ENCODE results near the gene RTL1.

DNA sequence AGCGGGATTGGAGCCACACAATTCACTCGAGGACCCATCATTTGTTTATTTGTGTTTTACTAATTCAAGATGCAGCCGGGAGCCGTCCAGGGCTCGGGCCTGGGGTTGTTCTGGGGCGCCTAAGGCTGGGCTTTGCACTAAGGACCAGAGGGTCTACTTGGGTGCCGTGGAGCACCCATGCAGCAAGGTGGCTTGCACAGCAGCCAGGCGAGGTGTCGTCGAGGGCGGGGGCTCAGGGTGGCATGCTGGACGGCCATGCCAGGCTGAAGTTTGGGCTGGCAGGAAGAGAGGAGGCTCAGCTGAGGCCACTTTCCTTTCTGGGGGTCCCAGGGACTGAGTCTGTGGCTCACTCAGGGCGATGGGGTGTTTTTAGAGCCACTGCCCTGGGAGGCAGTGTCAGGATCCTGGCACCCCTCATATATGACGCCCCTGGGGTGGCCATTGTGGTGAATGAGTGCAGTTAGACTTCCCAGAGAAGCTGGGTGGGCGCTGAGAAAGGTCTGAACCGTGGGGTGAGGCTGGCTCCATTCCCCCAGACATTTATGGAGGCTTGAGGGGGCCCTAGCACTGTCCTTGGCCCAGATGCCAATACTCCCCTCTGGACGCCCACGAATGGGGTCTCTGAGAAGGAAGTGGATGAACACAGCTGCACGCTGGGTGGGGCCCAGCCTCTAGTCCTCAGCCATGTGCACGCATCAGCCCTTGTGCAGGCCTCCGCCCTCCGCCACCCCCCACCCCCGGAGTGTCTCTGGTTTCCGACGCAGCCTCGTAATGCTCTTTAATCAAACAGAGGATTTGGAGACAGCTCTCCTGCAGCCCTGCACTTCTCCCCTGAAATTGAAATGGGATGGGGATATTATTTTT, 66.3 kb downstream of the RTL1 start:
- no peak for TF ChIP-seq POLR2AphosphoS5 (IDR thresholded peaks at IDR 0.05; ENCODE audit: low read depth, low read length)
- TF ChIP-seq, protein P1, sequence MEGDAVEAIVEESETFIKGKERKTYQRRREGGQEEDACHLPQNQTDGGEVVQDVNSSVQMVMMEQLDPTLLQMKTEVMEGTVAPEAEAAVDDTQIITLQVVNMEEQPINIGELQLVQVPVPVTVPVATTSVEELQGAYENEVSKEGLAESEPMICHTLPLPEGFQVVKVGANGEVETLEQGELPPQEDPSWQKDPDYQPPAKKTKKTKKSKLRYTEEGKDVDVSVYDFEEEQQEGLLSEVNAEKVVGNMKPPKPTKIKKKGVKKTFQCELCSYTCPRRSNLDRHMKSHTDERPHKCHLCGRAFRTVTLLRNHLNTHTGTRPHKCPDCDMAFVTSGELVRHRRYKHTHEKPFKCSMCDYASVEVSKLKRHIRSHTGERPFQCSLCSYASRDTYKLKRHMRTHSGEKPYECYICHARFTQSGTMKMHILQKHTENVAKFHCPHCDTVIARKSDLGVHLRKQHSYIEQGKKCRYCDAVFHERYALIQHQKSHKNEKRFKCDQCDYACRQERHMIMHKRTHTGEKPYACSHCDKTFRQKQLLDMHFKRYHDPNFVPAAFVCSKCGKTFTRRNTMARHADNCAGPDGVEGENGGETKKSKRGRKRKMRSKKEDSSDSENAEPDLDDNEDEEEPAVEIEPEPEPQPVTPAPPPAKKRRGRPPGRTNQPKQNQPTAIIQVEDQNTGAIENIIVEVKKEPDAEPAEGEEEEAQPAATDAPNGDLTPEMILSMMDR (IDR thresholded peaks at IDR 0.05): no peak
- TF ChIP-seq, protein P2, sequence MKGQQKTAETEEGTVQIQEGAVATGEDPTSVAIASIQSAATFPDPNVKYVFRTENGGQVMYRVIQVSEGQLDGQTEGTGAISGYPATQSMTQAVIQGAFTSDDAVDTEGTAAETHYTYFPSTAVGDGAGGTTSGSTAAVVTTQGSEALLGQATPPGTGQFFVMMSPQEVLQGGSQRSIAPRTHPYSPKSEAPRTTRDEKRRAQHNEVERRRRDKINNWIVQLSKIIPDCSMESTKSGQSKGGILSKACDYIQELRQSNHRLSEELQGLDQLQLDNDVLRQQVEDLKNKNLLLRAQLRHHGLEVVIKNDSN (IDR thresholded peaks at IDR 0.05; ENCODE audit: borderline replicate concordance, low read depth): no peak
- no peak for TF ChIP-seq TAF1 (IDR thresholded peaks at IDR 0.05; ENCODE audit: borderline replicate concordance, low read depth, low read length)
- no peak for TF ChIP-seq EP300 (IDR thresholded peaks at IDR 0.05; ENCODE audit: borderline replicate concordance in 1 of 2, low read depth in 1 of 2, low read length in 1 of 2)
- TF ChIP-seq, protein P3, sequence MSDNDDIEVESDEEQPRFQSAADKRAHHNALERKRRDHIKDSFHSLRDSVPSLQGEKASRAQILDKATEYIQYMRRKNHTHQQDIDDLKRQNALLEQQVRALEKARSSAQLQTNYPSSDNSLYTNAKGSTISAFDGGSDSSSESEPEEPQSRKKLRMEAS (IDR thresholded peaks at IDR 0.05; ENCODE audit: low read depth): no peak
- TF ChIP-seq RAD21 (IDR thresholded peaks at IDR 0.05; ENCODE audit: low read length): no peak
- TF ChIP-seq, protein P4, sequence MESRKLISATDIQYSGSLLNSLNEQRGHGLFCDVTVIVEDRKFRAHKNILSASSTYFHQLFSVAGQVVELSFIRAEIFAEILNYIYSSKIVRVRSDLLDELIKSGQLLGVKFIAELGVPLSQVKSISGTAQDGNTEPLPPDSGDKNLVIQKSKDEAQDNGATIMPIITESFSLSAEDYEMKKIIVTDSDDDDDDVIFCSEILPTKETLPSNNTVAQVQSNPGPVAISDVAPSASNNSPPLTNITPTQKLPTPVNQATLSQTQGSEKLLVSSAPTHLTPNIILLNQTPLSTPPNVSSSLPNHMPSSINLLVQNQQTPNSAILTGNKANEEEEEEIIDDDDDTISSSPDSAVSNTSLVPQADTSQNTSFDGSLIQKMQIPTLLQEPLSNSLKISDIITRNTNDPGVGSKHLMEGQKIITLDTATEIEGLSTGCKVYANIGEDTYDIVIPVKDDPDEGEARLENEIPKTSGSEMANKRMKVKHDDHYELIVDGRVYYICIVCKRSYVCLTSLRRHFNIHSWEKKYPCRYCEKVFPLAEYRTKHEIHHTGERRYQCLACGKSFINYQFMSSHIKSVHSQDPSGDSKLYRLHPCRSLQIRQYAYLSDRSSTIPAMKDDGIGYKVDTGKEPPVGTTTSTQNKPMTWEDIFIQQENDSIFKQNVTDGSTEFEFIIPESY (IDR thresholded peaks at IDR 0.05; ENCODE audit: borderline replicate concordance, low read depth): no peak
- no peak for TF ChIP-seq FOSL2 (IDR thresholded peaks at IDR 0.05; ENCODE audit: borderline replicate concordance, low read depth)
